SK-N-SH (cell line): Measurements from ENCODE around the gene MAN2A1. TPM values are rescaled to one million over a fixed set of nuclear protein-coding genes. Genes with fewer than 3 reads are reported as not detected.

ENCODE experiments used
- CTCF ChIA-PET: fragments of 300-600, 350-600 bp; formaldehyde crosslinking; extraction: SDS; loops from one replicate; lab custom pipeline; 2021; lab: Yijun Ruan, JAX
- POLR2A ChIA-PET: fragments of 350-600 bp; sonication (Branson Sonifier 250); formaldehyde crosslinking; extraction: SDS; loops from one replicate; lab custom pipeline; 2020; ENCODE audit warnings: antibody characterized with exemption, inconsistent platforms; lab: Yijun Ruan, JAX
- DNase-seq: peaks from one replicate; pipeline ENCODE4 v3.0.0; 2012
- H2AFZ ChIP-seq: fragments of 200-600 bp; sonication (generic); 2 replicates; pipeline ENCODE4 v1.8.1; 2016; ENCODE audit warnings: antibody characterized with exemption, mild to moderate bottlenecking, low read depth
- H3F3A ChIP-seq: fragments of 200-600 bp; sonication (generic); replicated peaks from 2 replicates; pipeline ENCODE3; 2016; ENCODE audit warnings: antibody characterized with exemption, mild to moderate bottlenecking; ENCODE audit not compliant: insufficient read depth
- H3K27ac ChIP-seq, 2 experiments: fragments of 200-500 bp in 1 of 2; fragments of 200-600 bp in 1 of 2; sonication (Bioruptor generic) in 1 of 2; sonication (generic), shearing (Covaris generic) in 1 of 2; 2 replicates each; pipeline versions ENCODE4 v1.5.1 to v1.6.1; 2014 to 2016; ENCODE audit warnings: low read depth in 2 of 2, inconsistent platforms in 1 of 2, low read length in 1 of 2, mild to moderate bottlenecking in 1 of 2, mixed read lengths in 1 of 2
- H3K27me3 ChIP-seq: fragments of 200-600 bp; sonication (generic), shearing (Covaris generic); 2 replicates; pipeline ENCODE4 v1.6.1; 2016; ENCODE audit warnings: mixed run types; ENCODE audit not compliant: insufficient read depth
- H3K36me3 ChIP-seq, 2 experiments: fragments of 200-500 bp in 1 of 2; fragments of 200-600 bp in 1 of 2; sonication (Bioruptor generic) in 1 of 2; sonication (generic) in 1 of 2; replicated peaks in 1 of 2; 2 replicates each; pipeline versions ENCODE3 to v1.5.1; 2014 to 2016; ENCODE audit warnings: low read length in 1 of 2, mild to moderate bottlenecking in 1 of 2; ENCODE audit not compliant: insufficient read depth in 2 of 2, control insufficient read depth in 1 of 2
- H3K4me1 ChIP-seq, 2 experiments: fragments of 200-500 bp in 1 of 2; fragments of 200-600 bp in 1 of 2; sonication (Bioruptor generic) in 1 of 2; sonication (generic), shearing (Covaris generic) in 1 of 2; 2 replicates each; pipeline versions ENCODE4 v1.5.1 to v1.6.1; 2014 to 2016; ENCODE audit warnings: low read depth in 1 of 2, low read length in 1 of 2, mixed run types in 1 of 2; ENCODE audit not compliant: insufficient read depth in 2 of 2, control insufficient read depth in 1 of 2
- H3K4me2 ChIP-seq: fragments of 200-600 bp; sonication (generic), shearing (Covaris generic); 2 replicates; pipeline ENCODE4 v1.6.1; 2017; ENCODE audit warnings: mixed run types
- H3K4me3 ChIP-seq, 2 experiments: fragments of 200-500 bp in 1 of 2; fragments of 200-600 bp in 1 of 2; sonication (Bioruptor generic) in 1 of 2; sonication (generic), shearing (Covaris generic) in 1 of 2; 2 replicates each; pipeline versions ENCODE4 v1.5.1 to v1.8.1; 2014 to 2016; ENCODE audit warnings: low read depth in 2 of 2, inconsistent platforms in 1 of 2, low read length in 1 of 2, mild to moderate bottlenecking in 1 of 2, mixed read lengths in 1 of 2, moderate library complexity in 1 of 2
- H3K79me2 ChIP-seq: fragments of 200-600 bp; sonication (generic); 2 replicates; pipeline ENCODE4 v1.8.1; 2017; ENCODE audit warnings: mild to moderate bottlenecking; ENCODE audit not compliant: insufficient read depth
- H3K9ac ChIP-seq: fragments of 200-600 bp; sonication (generic); 2 replicates; pipeline ENCODE4 v1.6.1; 2017; ENCODE audit warnings: mixed run types
- H3K9me2 ChIP-seq: fragments of 200-600 bp; sonication (generic); 2 replicates; pipeline ENCODE4 v1.6.1; 2017; ENCODE audit warnings: mixed run types
- H3K9me3 ChIP-seq: fragments of 200-600 bp; sonication (generic); 2 replicates; pipeline ENCODE4 v1.6.1; 2017; ENCODE audit warnings: mixed run types, mild to moderate bottlenecking, moderate library complexity
- H4K20me1 ChIP-seq: fragments of 200-600 bp; sonication (generic); 2 replicates; pipeline ENCODE4 v1.6.1; 2017; ENCODE audit warnings: mild to moderate bottlenecking, mixed run types; ENCODE audit not compliant: insufficient read depth
- CHD2 ChIP-seq: fragments of 150-350 bp; IDR thresholded peaks from 2 replicates; pipeline ENCODE4 v1.6.1; 2018; ENCODE audit warnings: low read length; ENCODE audit not compliant: partially characterized antibody
- EZH2phosphoT487 ChIP-seq: fragments of 200-600 bp; sonication (generic); IDR thresholded peaks from 2 replicates; pipeline ENCODE4 v1.6.1; 2017; ENCODE audit warnings: low read depth, mixed run types, mild to moderate bottlenecking, antibody characterized with exemption, moderate library complexity, borderline replicate concordance
- FOSL2 ChIP-seq: IDR thresholded peaks from 2 replicates; pipeline ENCODE4 v1.4.0; 2012; ENCODE audit warnings: low read depth, mild to moderate bottlenecking, moderate library complexity, borderline replicate concordance
- FOXM1 ChIP-seq: IDR thresholded peaks from 2 replicates; pipeline ENCODE4 v1.4.0; 2012; ENCODE audit warnings: low read depth, mild to moderate bottlenecking
- GABPA ChIP-seq: IDR thresholded peaks from 2 replicates; pipeline ENCODE4 v1.4.0; 2012; ENCODE audit warnings: low read depth, mild to moderate bottlenecking
- GATA2 ChIP-seq: sonication (generic); formaldehyde crosslinking; IDR thresholded peaks from 2 replicates; pipeline ENCODE4 v1.5.0; 2020; ENCODE audit warnings: mild to moderate bottlenecking, missing genetic modification reagents
- JUND ChIP-seq: IDR thresholded peaks from 2 replicates; pipeline ENCODE4 v1.4.0; 2012
- MXI1 ChIP-seq: IDR thresholded peaks from 2 replicates; pipeline ENCODE4 v1.6.1; 2012; ENCODE audit warnings: mild to moderate bottlenecking, low read depth, low read length, improper control_type of control experiment
- NFIC ChIP-seq: IDR thresholded peaks from 2 replicates; pipeline ENCODE4 v1.4.0; 2012; ENCODE audit warnings: borderline replicate concordance
- RAD21 ChIP-seq: IDR thresholded peaks from 2 replicates; pipeline ENCODE4 v1.6.1; 2012; ENCODE audit warnings: mild to moderate bottlenecking, low read length
- RCOR1 ChIP-seq: fragments of 150-350 bp; IDR thresholded peaks from 2 replicates; pipeline ENCODE4 v1.6.1; 2017; ENCODE audit warnings: antibody characterized with exemption, low read length
- RFX5 ChIP-seq: IDR thresholded peaks from 2 replicates; pipeline ENCODE4 v1.6.1; 2012; ENCODE audit warnings: mild to moderate bottlenecking, improper control_type of control experiment, low read length
- RXRA ChIP-seq: IDR thresholded peaks from 2 replicates; pipeline ENCODE4 v1.4.0; 2012; ENCODE audit warnings: low read depth, mild to moderate bottlenecking, borderline replicate concordance
- SMC3 ChIP-seq: IDR thresholded peaks from 2 replicates; pipeline ENCODE4 v1.6.1; 2012; ENCODE audit warnings: low read depth, low read length, improper control_type of control experiment
- TAF1 ChIP-seq: IDR thresholded peaks from 2 replicates; pipeline ENCODE4 v1.6.1; 2012; ENCODE audit warnings: low read depth, mild to moderate bottlenecking, low read length, moderate library complexity, borderline replicate concordance
- TEAD4 ChIP-seq: IDR thresholded peaks from 2 replicates; pipeline ENCODE4 v1.4.0; 2012; ENCODE audit warnings: mild to moderate bottlenecking, borderline replicate concordance; ENCODE audit not compliant: insufficient read depth
- YY1 ChIP-seq: IDR thresholded peaks from 2 replicates; pipeline ENCODE4 v1.4.0; 2012; ENCODE audit warnings: low read depth, mild to moderate bottlenecking
- ZBTB33 ChIP-seq: IDR thresholded peaks from 2 replicates; pipeline ENCODE4 v1.4.0; 2012; ENCODE audit warnings: low read depth, borderline replicate concordance
- WGBS: methylation state at CpG from one replicate; pipeline ENCODE4 v1.1.6; 2017; ENCODE audit warnings: low lambda C conversion rate; 5-methylcytosine and 5-hydroxymethylcytosine counted together
- polyA plus RNA-seq, 3 experiments: library from polyadenylated mRNA; depleted of rRNA; stranded (reverse); fragments of >200 nt; gene quantifications; 2 replicates each; pipeline ENCODE4 v1.2.3, GENCODE V29; 2012

MAN2A1 gene
- polyA plus RNA-seq, 1 of the 3 experiments (the other 2 are of a cell fraction), result 19.7 TPM

GRCh38 chr5:109873687-109874086 is 184.0 kb downstream of the MAN2A1 start:
- H3K79me2 ChIP-seq, result no peaks in the 10 kb centered on the region
- H3K27ac ChIP-seq, result no peak overlapping the region
- H4K20me1 ChIP-seq, result no peaks in the 10 kb centered on the region
- no peak overlapping the region for H3K9ac ChIP-seq
- ChIA-PET POLR2A (no interaction called here), CTCF (interaction anchor here (1.4 kb wide), 1 partner anchor 14 kb away, joined by 4 read pairs; no protein-coding TSS in a partner anchor)
- H3K4me3 ChIP-seq, result no peak overlapping the region
- no peaks in the 10 kb centered on the region for H3K9me3 ChIP-seq
- no peaks in the 10 kb centered on the region; a peak in 1 of 4 replicates for H3K4me1 ChIP-seq
- no peak for DNase-seq
- no peaks in the 10 kb centered on the region for H3K36me3 ChIP-seq
- H3K27me3 ChIP-seq, result no peaks in the 10 kb centered on the region
- no peak overlapping the region for H2AFZ ChIP-seq
- H3F3A ChIP-seq, result peaks cover 7% of the 10 kb centered on the region
- no peaks in the 10 kb centered on the region for H3K9me2 ChIP-seq
- 91% methylated on average over 4 of the region's 4 CpGs for WGBS
- no peak for TF ChIP-seq RAD21
- TF ChIP-seq RCOR1, result no peak
- TF ChIP-seq GABPA, result no peak
- no peak for TF ChIP-seq CHD2
- TF ChIP-seq ZBTB33, result no peak
- no peak for TF ChIP-seq SMC3
- TF ChIP-seq TEAD4, result no peak
- no peak for TF ChIP-seq FOSL2
- no peak for TF ChIP-seq RFX5
- TF ChIP-seq TAF1, result no peak
- TF ChIP-seq RXRA, result no peak
- TF ChIP-seq JUND, result no peak
- TF ChIP-seq GATA2 (CRISPR knock-in tag), result no peak
- no peak for TF ChIP-seq EZH2phosphoT487
- no peak for TF ChIP-seq FOXM1
- no peak overlapping the region for H3K4me2 ChIP-seq

GRCh38 chr5:109874108-109874507 is 184.4 kb downstream of the MAN2A1 start:
- Histone ChIP-seq H3K9me3 (no peaks in the 10 kb centered on the region), H3F3A (peaks cover 7% of the 10 kb centered on the region), H3K9ac (no peak overlapping the region), H3K4me2 (no peak overlapping the region), H3K9me2 (no peaks in the 10 kb centered on the region), H3K27me3 (no peaks in the 10 kb centered on the region), H4K20me1 (no peaks in the 10 kb centered on the region), H2AFZ (no peak overlapping the region), H3K27ac (no peak overlapping the region), H3K79me2 (no peaks in the 10 kb centered on the region), H3K4me3 (no peak overlapping the region), H3K4me1 (no peaks in the 10 kb centered on the region; a peak in 1 of 4 replicates), H3K36me3 (no peaks in the 10 kb centered on the region)
- no peak for DNase-seq
- ChIA-PET CTCF (no interaction called here), POLR2A (no interaction called here)
- WGBS, result 92% methylated on average over 2 of the region's 2 CpGs
- TF ChIP-seq FOXM1 (no peak), YY1 (no peak), GABPA (no peak), NFIC (no peak), MXI1 (no peak), SMC3 (no peak), EZH2phosphoT487 (no peak)
